AG04449 (cell line): Measurements from ENCODE around the gene ALK.

Source experiments
- CTCF ChIA-PET: fragments of 350-600 bp; formaldehyde crosslinking; extraction: SDS; loops from one replicate; lab custom pipeline; 2021; ENCODE audit warnings: antibody characterized with exemption; lab: Yijun Ruan, JAX
- POLR2A ChIA-PET: fragments of 400-600, 350-600 bp; formaldehyde crosslinking; extraction: SDS; loops from one replicate; lab custom pipeline; 2020; ENCODE audit warnings: antibody characterized with exemption, inconsistent platforms; lab: Yijun Ruan, JAX
- DNase-seq: peaks from one replicate; pipeline ENCODE4 v3.0.0-alpha.2; 2010; ENCODE audit warnings: low read depth, low spot score
- H3K4me3 ChIP-seq: 2 replicates; pipeline ENCODE4 v1.5.1; 2011; ENCODE audit warnings: low read depth, mild to moderate bottlenecking, control low read depth, low read length
- TF ChIP-seq, protein P1 (sequence below): IDR thresholded peaks from one replicate; pipeline ENCODE4 v1.5.1; 2011; ENCODE audit warnings: mild to moderate bottlenecking, moderate library complexity, low read length, control low read depth, inconsistent platforms; ENCODE audit not compliant: insufficient read depth; ENCODE audit errors: missing control alignments

ALK gene

GRCh38 chr2:29524652-29525051 is 396.7 kb downstream of the ALK start:
- no peak for DNase-seq
- CTCF ChIA-PET: no interaction called here

GRCh38 chr2:29522951-29523669 is 398.3 kb downstream of the ALK start:
- DNase-seq: peak; percentile 50
- no peak overlapping the region for H3K4me3 ChIP-seq
- ChIA-PET CTCF (no interaction called here), POLR2A (no interaction called here)
- TF ChIP-seq, protein P1, sequence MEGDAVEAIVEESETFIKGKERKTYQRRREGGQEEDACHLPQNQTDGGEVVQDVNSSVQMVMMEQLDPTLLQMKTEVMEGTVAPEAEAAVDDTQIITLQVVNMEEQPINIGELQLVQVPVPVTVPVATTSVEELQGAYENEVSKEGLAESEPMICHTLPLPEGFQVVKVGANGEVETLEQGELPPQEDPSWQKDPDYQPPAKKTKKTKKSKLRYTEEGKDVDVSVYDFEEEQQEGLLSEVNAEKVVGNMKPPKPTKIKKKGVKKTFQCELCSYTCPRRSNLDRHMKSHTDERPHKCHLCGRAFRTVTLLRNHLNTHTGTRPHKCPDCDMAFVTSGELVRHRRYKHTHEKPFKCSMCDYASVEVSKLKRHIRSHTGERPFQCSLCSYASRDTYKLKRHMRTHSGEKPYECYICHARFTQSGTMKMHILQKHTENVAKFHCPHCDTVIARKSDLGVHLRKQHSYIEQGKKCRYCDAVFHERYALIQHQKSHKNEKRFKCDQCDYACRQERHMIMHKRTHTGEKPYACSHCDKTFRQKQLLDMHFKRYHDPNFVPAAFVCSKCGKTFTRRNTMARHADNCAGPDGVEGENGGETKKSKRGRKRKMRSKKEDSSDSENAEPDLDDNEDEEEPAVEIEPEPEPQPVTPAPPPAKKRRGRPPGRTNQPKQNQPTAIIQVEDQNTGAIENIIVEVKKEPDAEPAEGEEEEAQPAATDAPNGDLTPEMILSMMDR: no peak

More at GRCh38 chr2:29524652-29525051, 396.7 kb downstream of the ALK start:
- H3K4me3 ChIP-seq: no peak overlapping the region
- TF ChIP-seq, protein P1: no peak
- POLR2A ChIA-PET: no interaction called here

GRCh38 chr2:29520001-29520400 is 401.4 kb downstream of the ALK start:
- CTCF ChIA-PET: no interaction called here
- POLR2A ChIA-PET: no interaction called here
- TF ChIP-seq, protein P1: no peak
- H3K4me3 ChIP-seq: no peak overlapping the region
- peak; percentile 53 for DNase-seq

GRCh38 chr2:29519338-29519925 is 402.0 kb downstream of the ALK start:
- POLR2A ChIA-PET: no interaction called here
- CTCF ChIA-PET: no interaction called here
- TF ChIP-seq, protein P1: no peak
- no peak overlapping the region for H3K4me3 ChIP-seq
- DNase-seq: peak; percentile 59

- ChIA-PET POLR2A (no interaction called here), CTCF (interaction anchor here (1.0 to 1.1 kb wide), 2 partner anchors 58 to 87 kb away, joined by 3 read pairs; no protein-coding TSS in a partner anchor)
- TF ChIP-seq, protein P1: no peak
- no peak for DNase-seq
- H3K4me3 ChIP-seq: no peak overlapping the region
Measured at GRCh38 chr2:29518646-29519337, 402.6 kb downstream of the ALK start.

- no peak for DNase-seq
- CTCF ChIA-PET: interaction anchor here (1.0 to 1.1 kb wide), 2 partner anchors 57 to 87 kb away, joined by 3 read pairs; no protein-coding TSS in a partner anchor
- H3K4me3 ChIP-seq: no peak overlapping the region
- TF ChIP-seq, protein P1: no peak
- POLR2A ChIA-PET: no interaction called here
Measured at GRCh38 chr2:29518010-29518409, 403.4 kb downstream of the ALK start.
